Erythroblast (primary cell): Measurements from ENCODE around the gene PITPNM1.

Source experiments
- GATA1 ChIP-seq: IDR thresholded peaks from 2 replicates; pipeline ENCODE4 v1.6.1; 2011; ENCODE audit warnings: low read depth, mild to moderate bottlenecking, control low read depth, low read length, moderate library complexity
- POLR2A ChIP-seq: IDR thresholded peaks from 2 replicates; pipeline ENCODE4 v1.6.1; 2011; ENCODE audit warnings: mild to moderate bottlenecking, low read length

DNA sequence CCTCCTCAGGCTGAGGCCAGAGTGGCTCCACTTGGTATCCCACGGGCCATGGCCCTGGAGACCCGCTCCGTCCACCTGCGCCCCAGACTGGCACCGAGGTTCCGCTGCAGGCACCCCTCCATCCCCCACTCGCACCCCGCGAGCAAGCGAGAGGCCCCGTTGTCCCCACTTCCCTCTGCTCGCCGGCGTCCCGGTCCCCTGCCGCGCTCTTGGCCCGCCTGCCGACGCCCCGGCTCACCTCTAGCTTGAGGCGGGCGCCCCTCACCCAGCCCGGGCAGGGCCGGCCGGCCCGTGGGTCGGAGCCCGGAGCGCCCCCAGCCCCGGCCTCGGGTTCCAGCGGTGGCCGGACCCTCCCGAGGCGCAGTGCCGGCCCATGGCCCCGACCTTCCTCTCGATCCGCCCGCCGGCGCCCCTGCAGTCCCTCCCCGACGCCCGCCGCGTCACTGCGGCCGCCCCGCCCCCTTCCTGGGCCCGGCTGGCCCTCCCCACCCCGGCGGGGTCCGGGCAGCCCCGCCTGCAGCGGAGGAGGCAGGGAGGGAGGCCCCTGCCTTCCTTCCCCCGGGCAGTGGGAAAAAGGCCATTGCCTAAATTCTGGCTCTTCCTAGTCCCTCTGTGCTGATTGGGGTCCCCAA lies at the start of gene PITPNM1:
- TF ChIP-seq POLR2A: no peak
- no peak for TF ChIP-seq GATA1
